Stimulated activated naive CD8-positive, alpha-beta T cell treated with anti-CD3 and anti-CD28 coated beads, Interleukin-15, amount 100 ng/mL, for 72 hours (primary cell): ENCODE measurements around the gene DNAJC8.

ENCODE experiments used
- ATAC-seq: fragments of 150-1000 bp; cut with Tn5 transposase; 2 replicates; pipeline ENCODE4 v1.10.0; 2021; ENCODE audit warnings: mild to moderate bottlenecking, moderate library complexity
- DNase-seq, 2 donors: peaks; one replicate each; pipeline ENCODE4 v3.0.0; 2021 to 2022
- H3K27ac Mint-ChIP-seq, 2 donors: one replicate each; pipeline ENCODE4 v1.8.0; 2022; ENCODE audit warnings: mild to moderate bottlenecking in 2 of 2, mixed read lengths in 2 of 2, moderate library complexity in 2 of 2
- H3K27me3 Mint-ChIP-seq: one replicate; pipeline ENCODE4 v1.8.0; 2022; ENCODE audit warnings: mixed read lengths
- H3K4me1 Mint-ChIP-seq: one replicate; pipeline ENCODE4 v1.8.0; 2022; ENCODE audit warnings: mild to moderate bottlenecking, mixed read lengths
- H3K4me3 Mint-ChIP-seq, 2 donors: one replicate each; pipeline ENCODE4 v1.8.0; 2022; ENCODE audit warnings: mild to moderate bottlenecking in 2 of 2, mixed read lengths in 2 of 2, moderate library complexity in 1 of 2
- H3K9me3 Mint-ChIP-seq, 2 donors: one replicate each; pipeline ENCODE4 v1.8.0; 2022; ENCODE audit warnings: mixed read lengths in 2 of 2

DNAJC8 gene

GRCh38 chr1:28195780-28196179, 37.0 kb downstream of the DNAJC8 start:
- DNase-seq (no peak), ATAC-seq (no peak)
- Mint-ChIP-seq H3K27ac (no peak overlapping the region), H3K4me1 (peaks cover 42% of the 10 kb centered on the region), H3K27me3 (no peaks in the 10 kb centered on the region), H3K9me3 (peaks cover 12 to 21% of the 10 kb centered on the region in 2 donors), H3K4me3 (no peak overlapping the region)

- H3K27me3 Mint-ChIP-seq = no peaks in the 10 kb centered on the region
Observed at GRCh38 chr1:28194326-28195035, 38.3 kb downstream of the DNAJC8 start.

GRCh38 chr1:28193701-28194161, 39.1 kb downstream of the DNAJC8 start:
- ATAC-seq (peak; percentile 31), DNase-seq (no peak)
- no peak overlapping the region for H3K27ac Mint-ChIP-seq
- peaks cover 7 to 11% of the 10 kb centered on the region in 2 donors for H3K9me3 Mint-ChIP-seq
- no peak overlapping the region for H3K4me3 Mint-ChIP-seq
- peaks cover 23% of the 10 kb centered on the region for H3K4me1 Mint-ChIP-seq
- H3K27me3 Mint-ChIP-seq = no peaks in the 10 kb centered on the region

More at GRCh38 chr1:28194326-28195035, 38.3 kb downstream of the DNAJC8 start:
- Mint-ChIP-seq H3K4me3 (no peak overlapping the region), H3K9me3 (peaks cover 12 to 18% of the 10 kb centered on the region in 2 donors), H3K27ac (no peak overlapping the region), H3K4me1 (peaks cover 30% of the 10 kb centered on the region)
- ATAC-seq (no peak), DNase-seq (no peak)

- Mint-ChIP-seq H3K9me3 (no peaks in the 10 kb centered on the region), H3K4me1 (no peaks in the 10 kb centered on the region), H3K4me3 (no peak overlapping the region), H3K27ac (no peak overlapping the region), H3K27me3 (no peaks in the 10 kb centered on the region)
- no peak for DNase-seq
- ATAC-seq = no peak
Observed at GRCh38 chr1:28190996-28191645, 41.7 kb downstream of the DNAJC8 start.

- no peaks in the 10 kb centered on the region for H3K4me1 Mint-ChIP-seq
- H3K9me3 Mint-ChIP-seq = no peaks in the 10 kb centered on the region
- no peak overlapping the region for H3K27ac Mint-ChIP-seq
- ATAC-seq = no peak
- DNase-seq = no peak
- H3K27me3 Mint-ChIP-seq = no peaks in the 10 kb centered on the region
- no peak overlapping the region for H3K4me3 Mint-ChIP-seq
Observed at GRCh38 chr1:28190337-28190979, 42.4 kb downstream of the DNAJC8 start.

- Mint-ChIP-seq H3K4me1 (peaks cover 13% of the 10 kb centered on the region), H3K9me3 (no peaks in the 10 kb centered on the region), H3K4me3 (no peak overlapping the region), H3K27ac (no peak overlapping the region), H3K27me3 (peaks cover 20% of the 10 kb centered on the region)
- DNase-seq (no peak), ATAC-seq (no peak)
Observed at GRCh38 chr1:28185071-28185470, 47.8 kb downstream of the DNAJC8 start.

- H3K27me3 Mint-ChIP-seq = peaks cover 57% of the 10 kb centered on the region
Observed at GRCh38 chr1:28180306-28181305, 52.2 kb downstream of the DNAJC8 start.

GRCh38 chr1:28178690-28179485, 53.9 kb downstream of the DNAJC8 start:
- peaks cover 20% of the 10 kb centered on the region for H3K4me1 Mint-ChIP-seq
- no peak overlapping the region for H3K4me3 Mint-ChIP-seq
- DNase-seq (no peak), ATAC-seq (no peak)
- no peak overlapping the region for H3K27ac Mint-ChIP-seq
- H3K27me3 Mint-ChIP-seq = peaks cover 75% of the 10 kb centered on the region
- no peaks in the 10 kb centered on the region for H3K9me3 Mint-ChIP-seq

More at GRCh38 chr1:28180306-28181305, 52.2 kb downstream of the DNAJC8 start:
- DNase-seq = no peak
- H3K9me3 Mint-ChIP-seq = no peaks in the 10 kb centered on the region
- H3K27ac Mint-ChIP-seq = no peak overlapping the region
- no peak for ATAC-seq
- H3K4me1 Mint-ChIP-seq = peaks cover 17% of the 10 kb centered on the region
- peak overlapping the region in 1 of 2 donors; percentile 17 for H3K4me3 Mint-ChIP-seq

GRCh38 chr1:28176492-28177470, 56.0 kb downstream of the DNAJC8 start, which contains the start of gene PTAFR:
Gene PTAFR (minus strand): TSS chr1:28176690. CDS start chr1:28151021, 25,669 bp downstream.
- peaks cover 82% of the 10 kb centered on the region for H3K27me3 Mint-ChIP-seq
- DNase-seq = no peak
- H3K27ac Mint-ChIP-seq = no peak within 1 kb of the TSS
- ATAC-seq = no peak
- peaks cover 38% of the 10 kb centered on the region for H3K4me1 Mint-ChIP-seq
- no peak within 1 kb of the TSS for H3K4me3 Mint-ChIP-seq
- H3K9me3 Mint-ChIP-seq = no peaks in the 10 kb centered on the region

GRCh38 chr1:28175955-28176485, 56.8 kb downstream of the DNAJC8 start:
- Mint-ChIP-seq H3K9me3 (no peaks in the 10 kb centered on the region), H3K4me3 (no peak overlapping the region), H3K4me1 (peaks cover 41% of the 10 kb centered on the region), H3K27ac (no peak overlapping the region), H3K27me3 (peaks cover 85% of the 10 kb centered on the region)
- DNase-seq = no peak
- no peak for ATAC-seq

- H3K27ac Mint-ChIP-seq = no peak overlapping the region
- H3K4me3 Mint-ChIP-seq = peak overlapping the region in 1 of 2 donors; percentile 35
- peaks cover 47% of the 10 kb centered on the region for H3K4me1 Mint-ChIP-seq
- DNase-seq (no peak), ATAC-seq (no peak)
- H3K27me3 Mint-ChIP-seq = peaks cover 79% of the 10 kb centered on the region
- no peaks in the 10 kb centered on the region for H3K9me3 Mint-ChIP-seq
Observed at GRCh38 chr1:28173980-28174297, 58.9 kb downstream of the DNAJC8 start.

- ATAC-seq (no peak), DNase-seq (no peak)
- no peaks in the 10 kb centered on the region for H3K9me3 Mint-ChIP-seq
- H3K27ac Mint-ChIP-seq = no peak overlapping the region
- peak overlapping the region in 1 of 2 donors; percentile 35 for H3K4me3 Mint-ChIP-seq
- peaks cover 53% of the 10 kb centered on the region for H3K4me1 Mint-ChIP-seq
- peaks cover 78% of the 10 kb centered on the region for H3K27me3 Mint-ChIP-seq
Observed at GRCh38 chr1:28173151-28173979, 59.5 kb downstream of the DNAJC8 start.
